Activated CD8-positive, alpha-beta memory T cell treated with anti-CD3 and anti-CD28 coated beads for 24 hours (primary cell): ENCODE results near the gene CEP170.
"Not testable (repeated sequence)": the region's sequence is repeated elsewhere in the genome, so short reads cannot be mapped to it uniquely, and the experiment has no call there.

Experiments
- DNase-seq: peaks from one replicate; pipeline ENCODE4 v3.0.0-alpha.2; 2020

CEP170 gene

DNA sequence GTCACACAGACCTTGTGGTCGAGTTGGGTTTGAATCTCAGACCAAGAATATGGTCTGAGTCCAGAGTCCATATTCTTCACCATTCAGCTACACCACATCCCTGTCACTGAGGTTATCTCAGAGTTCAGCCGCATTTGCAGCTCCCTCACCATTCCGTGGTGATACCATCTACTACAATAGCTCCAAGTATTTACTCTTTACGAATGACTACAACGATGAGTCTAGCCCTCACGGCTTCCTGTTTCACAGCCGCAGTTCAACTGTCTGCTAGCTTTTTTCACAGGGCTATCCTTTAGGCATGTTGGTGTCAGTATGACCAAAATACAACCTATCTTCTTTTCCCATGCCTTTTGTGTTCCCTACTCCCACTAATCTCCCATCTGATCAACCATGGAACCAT is 104.2 kb downstream of the CEP170 start:
- not testable (repeated sequence) for DNase-seq

DNA sequence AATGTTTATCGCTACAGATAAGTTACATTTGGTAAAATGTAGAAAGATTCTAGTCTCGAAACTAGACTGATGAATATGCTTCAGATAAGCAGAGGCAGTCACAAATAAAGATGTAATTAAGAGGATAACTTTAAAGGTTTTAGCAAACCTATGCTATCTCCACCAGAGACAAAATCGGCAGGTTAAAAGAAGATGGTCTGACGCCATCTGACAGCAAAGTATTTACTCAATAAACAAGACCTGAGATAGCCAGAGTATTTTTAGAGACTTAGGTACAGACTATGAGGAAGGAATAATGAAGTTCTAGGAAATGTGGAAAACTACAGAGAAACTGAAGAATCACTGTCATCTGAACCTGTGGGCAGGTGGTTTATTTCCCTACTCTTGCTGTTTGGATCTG is 106.0 kb downstream of the CEP170 start:
- DNase-seq: not testable (repeated sequence)

DNA sequence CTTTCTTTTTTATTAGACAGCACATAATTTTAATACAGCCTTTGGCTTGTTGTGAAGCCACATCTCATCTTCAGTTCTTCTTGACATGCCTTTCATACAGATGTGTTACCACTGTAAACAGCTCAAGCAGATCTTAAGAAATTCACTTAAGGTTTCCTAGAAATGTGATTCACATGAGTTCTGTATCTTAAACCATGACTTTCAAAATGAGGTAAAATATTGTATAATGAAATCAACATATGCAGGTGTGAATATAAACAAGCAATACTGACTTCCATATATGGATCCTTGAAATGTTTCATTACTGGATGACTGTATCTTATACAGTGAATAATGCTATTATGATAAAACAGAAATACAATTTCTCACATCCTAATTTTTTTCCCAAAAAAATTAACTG is 107.7 kb downstream of the CEP170 start:
- not testable (repeated sequence) for DNase-seq

DNA sequence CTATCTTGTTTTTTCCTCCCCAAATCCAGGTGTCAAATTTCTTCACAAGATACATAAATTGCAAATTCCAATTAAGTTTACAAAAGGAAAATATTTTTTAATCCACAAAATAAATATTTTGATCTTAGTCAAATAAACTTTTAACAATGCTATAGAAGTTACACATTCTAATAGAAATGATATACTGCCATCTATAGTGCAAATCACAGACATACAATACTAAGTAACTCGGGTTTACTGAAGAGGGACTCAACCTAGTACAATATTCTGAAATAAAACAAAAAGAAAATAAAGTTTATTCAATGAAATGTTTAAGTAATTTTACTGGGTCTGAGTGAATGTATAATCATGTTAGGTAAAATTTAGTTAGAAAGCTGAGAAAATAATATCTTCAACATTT is 114.6 kb downstream of the CEP170 start:
- DNase-seq: not testable (repeated sequence)

DNA sequence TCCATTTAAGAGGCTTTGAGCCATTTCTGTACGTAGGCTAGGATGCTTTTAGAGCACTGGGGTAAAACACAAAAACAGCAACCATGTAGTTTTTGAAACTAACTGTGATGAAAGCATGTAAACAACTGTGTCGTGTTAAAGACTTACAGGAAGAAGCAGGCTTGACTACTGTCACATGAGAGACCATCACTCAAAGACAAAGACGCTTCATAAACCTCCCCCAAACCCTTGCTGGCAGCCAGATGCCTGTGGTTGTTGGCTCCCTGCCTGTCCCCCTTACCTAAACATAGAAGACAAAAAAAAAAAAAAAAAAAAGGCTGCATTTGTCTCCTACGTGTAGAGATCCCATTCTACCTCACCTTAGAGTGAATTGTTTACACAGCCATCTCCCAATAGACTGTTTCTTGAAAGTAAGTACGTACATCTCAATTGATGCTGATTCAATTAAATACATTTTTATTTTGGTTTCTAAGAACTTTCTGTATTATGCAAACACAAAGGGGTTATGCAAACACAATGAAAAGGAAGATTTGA is 132.1 kb downstream of the CEP170 start:
- not testable (repeated sequence) for DNase-seq

DNA sequence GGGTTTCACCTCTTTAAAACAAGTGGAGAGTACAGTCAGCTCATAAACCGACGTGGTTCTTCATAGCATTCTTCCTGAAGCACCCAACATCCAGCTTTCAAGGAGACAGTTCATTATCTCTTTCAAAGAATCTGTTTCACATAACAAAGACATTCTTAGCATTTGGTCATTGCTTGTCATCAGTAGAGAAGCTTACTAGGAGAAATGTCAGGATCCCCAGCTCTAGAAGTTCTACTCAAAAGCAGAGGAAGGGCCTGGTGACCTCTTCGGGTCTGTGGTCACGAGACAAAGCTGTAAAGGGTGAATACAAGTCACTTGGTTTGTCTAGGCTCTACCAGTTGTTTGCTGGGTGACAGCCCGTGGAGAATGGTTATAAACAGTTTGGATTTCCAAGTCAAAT is 133.1 kb downstream of the CEP170 start:
- not testable (repeated sequence) for DNase-seq

DNA sequence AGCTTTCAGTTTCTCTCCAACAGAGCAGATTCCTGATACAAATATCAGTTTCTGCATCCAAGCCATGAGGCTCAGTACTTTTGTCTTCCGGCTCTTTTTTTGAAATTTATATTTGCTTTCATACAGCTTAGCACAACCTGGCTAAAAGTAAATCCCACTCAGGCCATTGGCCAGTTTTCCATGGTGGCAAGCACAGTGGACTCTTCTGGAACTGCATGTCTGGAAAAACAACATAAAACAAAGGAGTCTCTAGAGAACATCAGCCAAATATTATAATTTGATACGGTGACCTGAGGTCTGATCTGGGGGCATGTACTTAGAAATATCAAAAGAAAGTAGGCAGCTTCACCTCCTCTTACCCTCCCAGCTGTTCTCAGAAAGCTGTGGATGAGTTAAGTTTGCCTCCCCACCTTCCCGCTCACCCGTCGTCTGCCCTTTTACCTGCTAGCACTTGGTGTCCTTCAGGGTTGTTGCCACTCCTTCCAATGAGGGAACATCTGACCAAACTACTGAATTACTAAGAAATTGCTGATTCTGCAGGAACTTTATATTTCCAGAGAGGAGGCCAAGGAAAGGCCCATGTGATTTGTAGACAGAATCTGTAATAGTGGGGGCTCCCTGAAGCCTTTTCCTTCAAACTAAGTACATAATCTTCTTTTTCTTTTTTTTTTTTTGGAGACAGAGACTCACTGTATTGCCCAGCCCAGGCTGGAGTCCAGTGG is 136.3 kb downstream of the CEP170 start:
- not testable (repeated sequence) for DNase-seq

DNA sequence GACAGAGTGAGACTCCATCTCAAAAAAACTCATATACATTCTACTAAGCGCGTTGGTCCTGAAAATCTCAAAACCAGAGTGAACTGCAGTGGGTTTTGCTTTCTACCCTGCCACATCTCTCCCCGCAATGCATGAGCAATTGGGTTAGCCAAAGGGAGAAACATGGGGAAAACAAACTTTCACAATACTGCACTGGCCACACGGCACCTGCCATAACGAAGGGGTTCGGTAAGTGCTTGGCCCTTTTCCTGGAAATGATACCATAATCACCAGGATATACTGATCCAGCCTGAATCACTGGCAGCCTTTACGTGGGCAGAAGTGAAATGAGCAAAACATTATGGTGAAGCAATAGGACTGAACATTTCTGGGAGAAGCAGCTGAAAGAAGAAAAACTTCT is 138.9 kb downstream of the CEP170 start:
- not testable (repeated sequence) for DNase-seq

DNA sequence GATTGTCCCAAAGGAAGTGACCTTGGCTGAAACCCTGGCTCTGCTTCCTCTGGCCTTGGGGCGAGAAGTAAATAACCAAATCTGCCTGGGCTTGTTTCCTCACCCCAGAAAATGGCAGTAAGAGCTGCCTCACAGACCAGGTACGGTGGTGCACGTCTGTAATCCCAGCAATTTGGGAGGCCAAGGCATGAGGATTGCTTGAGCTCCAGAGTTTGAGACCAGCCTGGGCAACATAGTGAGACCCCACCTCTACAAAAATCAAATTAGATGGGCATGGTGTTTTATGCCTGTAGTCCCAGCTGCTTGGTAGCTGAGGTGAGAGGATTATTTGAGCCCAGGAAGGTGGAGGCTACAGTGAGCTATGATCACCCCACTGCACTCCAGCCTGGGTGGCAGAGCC is 140.3 kb downstream of the CEP170 start:
- not testable (repeated sequence) for DNase-seq

DNA sequence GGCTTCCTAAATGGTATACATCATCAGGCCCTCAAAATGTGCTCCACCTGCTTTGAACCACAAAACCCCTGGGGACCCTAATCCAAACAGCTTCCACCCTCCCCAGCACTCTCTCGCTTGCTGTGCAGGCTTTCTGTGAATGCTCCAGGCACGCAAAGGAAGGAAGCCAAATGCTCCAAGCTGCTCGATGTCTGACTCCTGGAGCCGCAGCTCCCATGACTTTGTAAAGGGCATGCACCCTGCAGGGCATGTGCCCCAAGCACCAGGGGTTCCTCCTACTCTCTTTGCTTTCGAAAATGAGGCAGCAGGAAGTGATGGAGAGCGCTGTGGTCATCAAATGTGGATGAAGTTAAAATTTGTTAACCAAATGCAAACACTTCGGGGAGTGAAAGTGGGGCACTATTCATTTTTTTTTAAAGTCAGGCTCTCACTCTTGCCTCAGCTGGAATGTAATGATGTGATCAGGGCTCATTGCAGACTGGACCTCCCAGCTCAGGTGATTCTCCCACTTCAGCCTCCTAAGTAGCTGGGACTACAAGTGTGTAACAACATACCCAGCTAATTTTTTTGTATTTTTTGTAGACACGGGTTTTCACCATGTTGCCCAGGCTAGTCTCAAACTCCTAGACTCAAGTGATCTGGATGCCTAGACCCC is 140.9 kb downstream of the CEP170 start:
- not testable (repeated sequence) for DNase-seq

DNA sequence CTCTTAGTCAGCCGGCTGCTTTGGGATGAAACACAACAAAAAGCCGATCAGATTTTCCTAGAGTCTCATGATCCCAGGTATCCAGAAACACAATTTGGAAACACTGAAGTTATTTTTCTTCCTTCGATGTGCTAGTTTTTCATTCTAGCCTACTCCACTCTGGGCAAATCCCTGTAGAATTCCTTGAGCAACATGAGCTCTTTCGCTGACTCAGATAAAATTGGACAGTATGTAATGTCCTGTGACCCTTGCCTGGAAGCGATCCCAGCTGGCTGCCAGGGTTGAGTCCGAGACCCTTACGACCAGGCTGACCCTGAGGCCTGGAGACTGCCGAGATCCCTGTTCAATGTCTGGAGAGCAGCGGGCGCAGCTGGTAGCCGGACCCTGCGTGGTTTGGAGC is 147.9 kb downstream of the CEP170 start:
- not testable (repeated sequence) for DNase-seq

DNA sequence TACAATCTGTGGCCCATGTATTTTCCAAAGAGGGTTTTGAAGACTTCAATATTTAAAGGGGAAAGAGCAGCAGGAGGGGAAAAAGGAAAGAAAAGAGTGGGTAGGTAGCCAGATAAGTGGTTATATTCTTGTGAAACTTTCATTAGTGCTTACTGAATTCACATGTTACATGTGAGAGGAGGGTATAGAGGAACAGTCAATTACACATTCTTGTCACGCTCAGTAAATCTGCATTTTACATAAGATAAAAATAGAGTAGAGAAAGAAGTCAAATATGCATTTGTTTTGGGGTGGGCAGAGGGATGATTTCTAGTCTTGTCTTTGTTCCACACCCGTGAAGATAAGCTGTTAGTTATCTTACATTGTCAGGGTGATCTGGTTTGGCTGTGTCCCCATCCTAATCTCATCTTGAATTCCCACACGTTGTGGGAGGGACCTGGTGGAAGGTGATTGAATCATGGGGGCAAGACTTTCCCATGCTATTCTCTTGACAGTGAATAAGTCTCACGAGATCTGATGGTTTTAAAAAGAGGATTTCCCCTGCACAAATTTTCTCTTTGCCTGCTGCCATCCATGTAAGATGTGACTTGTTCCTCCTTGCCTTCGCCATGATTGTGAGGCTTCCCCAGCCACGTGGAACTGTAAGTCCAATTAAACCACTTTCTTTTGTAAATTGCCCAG is 149.3 kb downstream of the CEP170 start:
- DNase-seq: not testable (repeated sequence)

DNA sequence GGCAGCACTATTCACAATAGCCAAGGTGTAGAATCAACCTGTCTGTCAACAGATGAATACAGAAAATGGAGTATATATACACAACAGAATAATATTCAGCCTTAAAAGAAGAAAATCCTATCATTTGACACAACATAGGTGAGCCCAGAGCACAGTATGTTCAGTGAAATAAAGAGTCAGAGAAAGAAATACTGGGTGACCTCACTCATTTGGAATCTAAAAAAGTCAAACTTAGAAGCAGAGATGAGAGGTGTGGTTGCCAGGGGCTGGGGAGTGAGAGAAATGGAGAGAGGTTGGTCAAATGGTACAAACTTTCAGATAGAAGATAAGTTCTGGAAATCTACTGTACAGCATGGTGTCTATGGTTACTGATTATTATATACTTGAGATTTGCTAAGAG is 150.0 kb downstream of the CEP170 start:
- DNase-seq: not testable (repeated sequence)

DNA sequence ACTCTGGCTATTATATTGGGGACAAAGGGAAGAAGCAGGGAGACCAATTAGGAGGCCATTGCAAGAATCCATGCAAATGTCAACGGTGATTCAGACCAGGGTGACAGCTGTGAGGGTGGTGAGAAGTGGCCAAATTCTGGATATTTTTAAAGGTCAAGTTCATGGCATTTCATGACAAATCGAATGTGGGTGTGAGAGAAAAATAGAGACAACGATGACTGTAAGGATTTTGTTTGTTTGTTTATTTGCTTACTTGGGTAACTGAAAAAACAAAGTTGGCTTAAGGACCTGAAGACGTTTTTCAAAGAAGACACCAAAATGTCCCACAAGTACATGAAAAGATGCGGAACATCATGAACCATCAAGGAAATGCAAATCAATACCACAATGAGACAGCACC is 150.6 kb downstream of the CEP170 start:
- not testable (repeated sequence) for DNase-seq

DNA sequence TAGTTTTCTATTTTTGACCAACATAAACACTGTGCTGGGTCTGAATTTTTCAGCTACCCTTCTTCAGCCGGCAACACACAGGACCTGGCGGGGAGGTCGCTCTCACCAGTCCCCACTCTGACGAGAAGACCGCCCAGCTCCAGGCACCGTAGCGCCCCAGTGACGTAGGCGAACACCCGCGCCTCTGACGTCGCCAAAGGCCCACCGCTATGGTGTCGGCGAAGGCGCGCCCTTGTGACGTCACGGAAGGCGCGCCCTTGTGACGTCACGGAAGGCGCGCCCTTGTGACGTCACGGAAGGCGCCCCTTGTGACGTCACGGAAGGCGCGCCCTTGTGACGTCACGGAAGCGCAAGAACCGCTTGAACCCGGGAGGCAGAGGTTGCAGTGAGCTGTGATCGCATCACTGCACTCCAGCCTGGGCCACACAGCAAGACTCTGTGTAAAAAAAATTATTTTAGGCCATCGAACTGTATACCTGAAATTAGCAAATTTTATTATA is 153.5 kb downstream of the CEP170 start:
- peak; percentile 87 for DNase-seq

DNA sequence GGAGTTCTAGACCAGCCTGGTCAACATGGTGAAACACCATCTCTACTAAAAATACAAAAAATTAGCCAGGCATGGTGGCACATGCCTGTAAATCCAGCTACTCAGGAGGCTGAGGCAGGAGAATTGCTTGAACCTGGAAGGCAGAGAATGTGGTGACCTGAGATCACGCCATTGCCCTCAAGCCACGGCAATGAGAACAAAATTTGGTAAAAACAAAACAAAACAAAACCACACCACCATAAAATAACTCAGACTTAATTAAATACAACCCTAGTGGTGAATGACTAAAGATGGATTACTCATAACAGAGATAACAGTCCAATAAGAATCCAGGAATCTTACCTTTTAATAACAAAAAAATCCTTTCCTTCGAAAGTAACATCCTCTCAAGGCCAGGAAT is 167.7 kb downstream of the CEP170 start:
- not testable (repeated sequence) for DNase-seq
